GM19043 (cell line): ENCODE measurements around the gene CC2D2A.

Source experiments
- ATAC-seq: cut with Tn5 transposase; IDR thresholded peaks from one replicate; pipeline ENCODE4 v1.9.1; 2021; ENCODE audit warnings: low read depth; ENCODE audit not compliant: unreplicated experiment

The CC2D2A gene

DNA sequence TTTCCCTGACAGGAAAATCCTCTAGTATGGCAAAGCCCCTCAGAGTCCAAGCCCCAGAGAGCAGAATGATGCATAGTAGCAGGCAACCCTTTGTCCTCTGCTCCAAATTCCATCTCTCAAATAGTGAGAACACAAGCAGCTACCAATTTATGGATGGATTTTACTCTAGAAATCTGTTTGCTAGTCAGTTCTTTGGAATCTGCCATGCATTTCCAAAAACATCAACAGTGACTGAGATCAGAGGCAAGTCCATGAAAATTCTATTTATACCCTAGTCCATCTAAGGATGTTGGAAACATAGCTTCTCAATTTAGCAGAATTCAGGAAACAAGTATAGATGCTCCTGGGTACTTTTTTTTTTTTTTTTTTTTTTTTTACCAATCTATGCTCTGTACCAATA, 10.0 kb upstream of the CC2D2A start:
- ATAC-seq: no peak

DNA sequence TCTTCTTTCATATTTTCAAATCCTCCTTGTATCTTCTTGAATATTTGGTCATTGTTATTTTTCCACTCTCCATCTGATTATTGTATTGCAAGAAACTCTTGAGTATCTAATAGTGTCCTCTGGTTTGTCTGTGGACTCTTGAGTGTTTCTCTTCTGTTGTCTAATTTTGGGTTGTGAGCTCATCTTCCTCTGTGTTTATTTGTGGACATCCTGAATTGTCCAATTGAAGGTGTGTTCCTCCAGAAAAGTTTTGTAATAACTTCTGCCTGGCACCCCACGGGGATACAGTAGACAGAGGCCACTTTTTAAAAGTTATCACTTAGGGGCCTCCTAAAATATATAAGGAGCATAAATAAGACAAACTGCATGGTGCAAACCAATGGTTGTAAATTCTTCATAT, 3.1 kb upstream of the CC2D2A start:
- ATAC-seq: no peak

DNA sequence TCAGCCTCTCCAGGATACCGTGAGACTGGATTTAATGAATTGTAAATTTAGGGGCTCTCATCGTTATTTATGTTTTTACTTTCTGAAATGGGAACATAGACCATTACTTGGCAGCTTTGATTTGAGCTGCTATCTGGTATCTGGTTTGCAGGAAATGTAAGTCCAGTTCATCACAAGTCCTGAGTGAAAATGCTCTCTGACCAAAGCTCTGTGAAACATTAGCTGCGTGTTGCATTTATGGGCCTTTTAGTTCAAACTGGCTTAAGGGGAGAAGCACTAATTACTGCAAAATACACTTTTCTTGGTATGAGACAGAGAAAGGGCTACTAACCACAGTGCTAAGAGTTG, 420 bp downstream of the CC2D2A start:
- ATAC-seq: no peak

DNA sequence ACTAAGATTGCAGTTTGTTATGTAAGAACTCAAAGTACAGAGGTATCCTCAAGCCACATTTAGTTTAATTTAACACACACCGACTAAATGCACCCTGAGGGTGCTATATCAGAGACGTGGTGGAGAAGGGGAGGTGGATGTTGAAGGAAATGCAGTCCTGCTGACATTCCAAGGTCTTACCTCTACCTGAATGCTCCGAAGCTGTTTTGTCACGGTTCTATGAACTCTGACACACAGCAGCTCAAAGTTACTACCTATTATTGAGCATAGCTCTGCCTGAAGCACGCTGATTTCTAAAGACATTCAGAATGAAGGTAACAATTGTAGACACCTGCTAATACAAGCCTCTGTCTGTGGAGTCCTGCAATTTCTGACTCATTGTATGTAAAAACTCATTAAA, 6.7 kb downstream of the CC2D2A start:
- ATAC-seq: no peak

DNA sequence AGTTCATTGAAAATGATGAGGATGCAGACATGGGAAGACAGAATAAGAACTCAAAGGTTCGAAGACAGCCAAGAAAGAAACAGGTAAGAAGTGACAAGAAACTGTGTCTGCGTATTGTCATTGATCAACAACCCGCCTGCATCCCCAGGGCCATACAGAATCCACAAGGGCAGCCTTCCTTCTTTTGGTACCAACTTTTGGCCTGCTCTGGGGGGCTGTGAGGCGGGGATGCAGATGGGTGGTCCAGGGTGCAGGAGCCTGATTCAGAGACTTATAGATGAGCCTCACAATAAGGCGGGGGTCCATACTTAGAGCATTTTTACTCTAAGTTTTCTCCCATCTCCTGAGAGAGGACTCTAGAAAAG, 9.0 kb downstream of the CC2D2A start:
- no peak for ATAC-seq

DNA sequence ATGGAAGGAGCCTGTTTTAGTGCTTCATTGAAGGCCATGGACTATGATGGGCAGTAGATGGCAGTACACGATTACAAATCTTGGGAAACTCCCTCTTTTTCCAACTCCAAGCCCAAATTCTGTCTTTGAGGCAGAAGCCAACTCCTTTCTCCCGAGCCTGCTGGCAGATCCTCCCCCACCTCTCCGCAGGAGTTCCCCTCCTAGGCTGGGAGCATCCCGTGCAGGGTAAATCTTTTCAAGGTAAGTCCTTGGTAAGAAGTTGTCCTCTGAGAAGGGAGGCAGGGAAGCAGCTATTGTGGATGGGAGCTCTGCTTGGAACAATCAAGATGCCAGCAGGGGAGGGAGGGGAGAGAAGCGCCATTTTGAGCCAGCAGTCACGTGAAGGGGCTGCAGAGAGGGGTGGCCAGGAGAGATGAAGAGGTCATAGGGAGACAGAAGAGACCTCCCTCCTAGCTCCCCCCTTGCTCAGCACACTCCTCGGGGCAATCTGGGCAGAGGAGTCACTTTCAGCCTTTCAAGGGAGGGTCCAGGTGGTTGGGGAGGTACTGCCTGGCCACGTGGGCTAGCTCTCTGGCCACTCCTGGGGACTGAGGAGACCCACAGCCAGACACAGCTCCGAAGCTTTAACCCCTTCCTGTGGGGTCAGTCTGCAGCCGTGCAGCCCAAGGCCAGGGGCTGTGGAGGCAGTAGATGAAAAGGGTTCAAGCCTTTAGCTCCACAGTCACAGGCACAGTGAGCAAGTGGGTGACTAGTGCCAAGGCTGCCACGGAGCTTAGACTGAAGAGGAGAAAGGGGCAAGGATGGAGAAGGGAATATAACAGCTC, 9.6 kb downstream of the CC2D2A start:
- ATAC-seq: no peak

DNA sequence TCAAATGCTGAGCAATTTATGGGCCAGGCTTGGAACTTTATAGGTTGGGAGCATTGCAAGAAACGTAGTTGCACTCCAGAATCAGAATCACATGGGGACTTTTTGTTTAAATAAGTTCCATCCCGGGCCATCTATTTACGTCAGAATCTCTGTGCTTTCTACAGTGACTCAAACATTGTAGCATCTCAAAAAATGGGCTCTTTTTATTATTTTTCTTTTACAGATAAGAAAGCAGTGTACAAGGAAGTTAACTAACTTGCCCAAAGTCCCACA, 10.2 kb downstream of the CC2D2A start:
- ATAC-seq: no peak

DNA sequence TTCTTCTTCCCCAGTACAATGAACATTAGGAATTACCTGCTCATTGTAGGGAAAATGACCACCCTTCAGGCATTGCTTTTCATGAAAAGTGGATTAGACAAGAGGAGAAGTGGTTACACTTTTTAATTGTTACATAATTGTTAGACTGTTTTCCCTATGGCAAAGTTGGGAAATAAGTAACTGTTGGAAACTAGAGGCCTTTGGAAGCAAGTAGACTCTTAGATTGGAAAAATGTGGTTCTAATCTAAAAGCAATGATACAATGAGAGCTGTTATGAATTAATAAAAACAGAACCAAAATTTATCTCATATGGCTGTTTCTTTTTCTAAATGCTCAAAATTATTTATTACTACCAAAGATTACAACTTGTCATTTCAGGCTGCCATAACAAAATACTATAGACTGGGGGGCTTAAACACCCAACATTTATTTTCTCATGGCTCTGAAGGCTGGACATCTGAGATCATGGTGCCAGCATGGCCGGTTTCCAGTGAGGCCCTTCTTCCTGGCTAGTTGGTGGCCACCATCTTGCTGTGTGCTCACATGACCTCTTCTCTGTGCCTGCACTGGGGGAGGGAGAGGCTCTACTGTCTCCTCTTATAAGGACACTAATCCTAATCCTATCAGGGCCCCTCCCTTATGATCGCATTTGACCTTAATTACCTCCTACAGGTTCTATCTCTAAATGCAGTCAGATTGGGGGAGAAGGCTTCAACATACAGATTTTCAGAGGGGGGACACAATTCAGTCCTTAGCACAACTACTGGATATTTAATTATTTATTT, 12.5 kb downstream of the CC2D2A start:
- no peak for ATAC-seq

DNA sequence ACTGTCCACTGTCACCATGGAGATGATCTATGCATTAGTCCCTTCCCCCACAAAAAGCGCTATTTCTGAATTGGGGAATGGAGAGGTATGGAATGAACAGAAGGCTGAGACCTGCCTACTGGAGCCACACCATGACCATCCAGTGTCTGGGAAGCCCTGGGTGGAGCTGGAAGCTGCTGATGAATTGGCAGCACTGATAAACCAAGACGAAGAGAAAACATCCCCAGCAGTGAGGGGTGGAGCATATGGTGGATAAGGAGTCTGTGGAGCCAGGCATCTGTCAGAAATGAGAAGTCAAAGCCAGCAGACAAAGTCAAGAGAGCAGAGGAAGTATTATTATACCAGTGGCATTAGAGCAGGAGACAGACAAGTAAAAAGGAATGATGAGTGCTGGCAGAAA, 13.2 kb downstream of the CC2D2A start:
- ATAC-seq: no peak

DNA sequence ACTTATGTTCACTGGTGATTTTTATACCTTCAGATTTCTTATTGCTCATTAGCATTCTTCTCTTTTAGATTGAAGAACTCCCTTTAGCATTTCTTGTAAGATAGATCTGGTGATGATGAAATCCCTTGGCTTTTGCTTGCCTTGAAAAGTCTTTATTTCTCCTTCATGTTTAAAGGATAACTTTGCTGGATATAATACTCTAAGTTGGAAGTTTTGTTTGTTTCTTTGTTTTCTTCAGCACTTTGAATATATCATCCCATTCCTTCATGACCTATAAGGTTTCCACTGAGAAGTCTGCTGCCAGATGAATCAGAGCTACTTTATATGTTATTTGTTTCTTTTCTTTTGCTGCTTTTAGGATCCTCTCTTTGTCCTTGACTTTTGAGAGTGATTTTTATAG, 18.5 kb downstream of the CC2D2A start:
- no peak for ATAC-seq

DNA sequence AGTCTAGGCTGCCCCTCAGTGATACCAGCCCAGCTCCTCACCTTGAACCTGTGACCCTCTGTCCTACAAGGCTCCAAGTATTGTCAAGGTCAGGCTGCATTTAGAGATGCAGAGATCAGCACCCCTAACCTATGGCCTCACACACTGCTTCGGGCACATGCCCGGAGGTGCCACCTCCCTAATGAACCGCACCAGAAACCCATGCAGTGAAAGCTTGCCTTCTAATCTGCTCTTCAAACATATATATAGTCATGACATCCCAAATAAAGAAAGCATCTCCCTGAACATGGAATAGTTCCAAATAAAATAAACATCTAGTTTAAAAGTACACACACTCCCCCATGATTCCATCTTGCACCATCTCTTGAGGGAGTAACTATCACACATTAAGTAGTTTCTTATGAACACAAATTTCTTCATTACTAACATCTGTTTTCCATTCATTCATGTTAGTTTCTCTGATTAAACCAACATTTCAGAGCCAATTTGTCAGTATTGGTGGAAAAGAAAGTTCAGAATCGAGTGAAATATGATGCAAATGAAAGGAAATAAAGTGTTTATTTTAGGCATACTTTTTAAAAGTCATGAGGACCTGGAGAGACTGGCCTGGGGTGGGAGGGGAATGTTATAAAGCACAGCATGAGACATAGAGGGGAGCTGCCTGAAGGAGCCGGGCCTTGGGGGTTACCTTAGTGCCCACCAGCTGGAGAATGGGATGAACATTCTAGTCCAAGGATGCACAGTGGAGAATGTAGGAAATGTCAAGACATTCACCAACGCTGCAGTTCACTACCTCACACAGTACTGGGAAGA, 19.2 kb downstream of the CC2D2A start:
- ATAC-seq: no peak

DNA sequence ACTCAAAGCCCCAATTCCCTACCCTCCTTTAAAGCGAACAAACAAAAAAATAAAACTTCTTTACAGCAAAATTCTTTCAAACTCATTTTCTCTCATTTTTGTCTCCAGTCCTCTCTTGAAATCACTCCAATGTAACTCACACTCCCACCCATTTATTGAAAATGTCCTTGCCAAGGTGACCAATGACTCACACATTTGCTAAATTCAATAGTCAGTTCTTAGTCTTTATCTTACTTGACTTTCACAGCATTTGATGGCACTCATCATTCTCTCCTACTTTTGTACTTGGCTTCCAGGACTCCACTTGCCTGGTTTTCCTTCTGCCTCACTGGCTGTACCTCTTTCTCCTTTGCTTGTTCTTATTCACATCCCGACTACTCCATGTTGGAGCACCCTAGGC, 19.9 kb downstream of the CC2D2A start:
- no peak for ATAC-seq

DNA sequence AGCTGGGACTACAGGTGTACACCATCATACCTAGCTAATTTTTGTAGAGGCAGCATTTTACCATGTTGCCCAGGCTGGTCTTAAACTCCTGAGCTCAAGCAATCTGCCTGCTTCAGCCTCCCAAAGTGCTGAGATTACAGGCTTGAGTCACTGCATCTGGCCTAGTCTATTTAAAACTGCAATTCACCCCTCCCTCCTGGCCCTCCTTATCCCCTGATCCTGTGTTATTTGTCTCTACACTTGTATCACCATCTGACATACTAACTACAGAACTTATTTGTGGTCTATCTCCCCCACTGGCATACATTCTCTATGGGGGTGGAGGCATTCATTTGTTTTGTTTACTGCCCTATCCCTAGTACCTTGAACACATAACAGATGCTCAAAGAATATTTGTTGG, 23.7 kb downstream of the CC2D2A start:
- ATAC-seq: no peak

DNA sequence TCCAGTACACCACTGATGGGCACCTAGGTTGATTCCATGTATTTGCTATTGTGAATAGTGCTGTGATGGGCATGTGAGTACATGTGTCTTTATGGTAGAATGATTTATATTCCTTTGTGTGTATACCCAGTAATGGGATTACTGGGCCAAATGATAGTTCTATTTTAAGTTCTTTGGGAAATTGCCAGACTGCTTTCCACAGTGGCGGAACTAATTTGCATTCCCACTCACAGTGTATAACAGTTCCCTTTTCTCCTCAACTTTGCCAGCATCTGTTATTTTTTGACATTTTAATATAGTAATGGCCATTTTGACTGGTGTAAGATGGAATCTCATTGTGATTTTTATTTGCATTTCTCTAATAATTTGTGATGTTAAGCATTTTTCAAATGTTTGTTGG, 25.9 kb downstream of the CC2D2A start:
- ATAC-seq: no peak

DNA sequence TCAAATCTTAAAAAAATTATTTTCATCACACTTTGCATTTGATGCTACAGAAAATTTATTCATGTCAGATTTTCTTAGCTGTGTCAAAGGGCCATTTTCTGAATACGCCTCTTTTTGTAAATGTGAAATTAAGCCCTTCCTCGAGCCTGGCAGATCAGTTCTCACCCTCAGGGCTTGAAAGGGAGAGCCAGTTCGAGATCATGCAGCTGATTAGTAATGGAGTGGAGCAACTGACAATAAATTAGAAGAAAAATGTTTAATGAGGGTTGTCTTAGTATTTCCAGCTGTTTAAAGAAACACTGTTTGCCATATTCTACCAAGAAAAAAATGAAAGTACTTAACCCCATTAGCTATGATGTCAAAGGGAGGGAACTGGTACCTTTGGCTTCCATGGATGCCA, 28.7 kb downstream of the CC2D2A start:
- ATAC-seq: no peak

DNA sequence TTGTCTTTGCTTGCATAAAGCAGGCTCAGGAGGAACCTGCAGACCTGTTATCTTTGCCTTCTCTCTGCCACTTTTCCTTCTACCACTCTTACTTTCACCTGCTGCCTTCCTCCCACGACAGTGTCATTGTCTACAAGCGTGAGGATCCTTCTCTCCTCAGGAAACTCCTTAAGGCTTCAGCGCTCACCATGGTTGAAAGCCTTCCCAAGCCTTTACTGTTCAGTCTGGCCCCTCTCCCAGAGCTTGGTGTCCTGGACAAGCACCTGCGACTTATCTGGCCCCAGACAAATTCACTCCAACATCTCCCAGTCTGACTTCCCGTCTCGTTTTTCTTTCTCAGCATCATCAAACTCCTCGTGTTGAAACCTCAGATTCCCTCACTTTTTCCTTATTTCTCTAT, 31.0 kb downstream of the CC2D2A start:
- ATAC-seq: no peak

DNA sequence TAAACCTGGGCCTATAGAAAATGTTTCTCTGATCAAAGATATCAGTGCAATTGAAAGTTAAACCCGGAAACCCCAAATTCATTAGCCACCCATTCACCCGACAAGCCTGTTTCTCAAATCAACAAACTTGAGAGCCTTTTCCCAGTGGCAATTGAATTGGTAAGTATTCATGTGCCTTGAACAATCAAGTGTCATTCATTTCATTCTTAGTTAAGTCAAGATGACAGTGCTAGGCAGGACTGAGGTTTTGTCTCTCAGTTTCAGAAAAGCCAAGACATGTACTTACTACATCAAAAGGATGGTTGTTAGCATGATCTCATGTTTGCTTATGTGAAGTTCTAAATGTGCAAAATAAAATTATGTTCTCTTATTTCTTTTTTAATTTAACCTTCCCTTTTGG, 32.3 kb downstream of the CC2D2A start:
- ATAC-seq: no peak

DNA sequence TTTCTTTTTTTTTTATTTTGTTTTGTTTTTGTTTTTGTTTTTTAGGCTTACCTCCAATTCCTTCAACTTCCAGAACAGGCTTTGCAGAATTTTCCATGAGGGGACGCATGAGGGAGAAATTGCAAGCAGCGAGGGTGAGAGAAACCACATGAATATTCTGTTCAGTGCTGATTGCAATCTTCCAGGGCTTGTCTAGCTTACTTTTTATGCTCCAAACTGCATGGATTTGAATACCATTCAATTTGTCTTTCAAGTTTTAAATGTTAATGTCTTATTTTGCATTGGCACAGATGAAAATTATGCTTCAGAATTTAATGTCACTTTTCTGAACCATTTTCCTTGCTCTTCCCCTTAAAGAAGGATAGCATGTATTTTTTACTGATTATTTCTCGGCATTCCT, 32.7 kb downstream of the CC2D2A start:
- ATAC-seq: no peak

DNA sequence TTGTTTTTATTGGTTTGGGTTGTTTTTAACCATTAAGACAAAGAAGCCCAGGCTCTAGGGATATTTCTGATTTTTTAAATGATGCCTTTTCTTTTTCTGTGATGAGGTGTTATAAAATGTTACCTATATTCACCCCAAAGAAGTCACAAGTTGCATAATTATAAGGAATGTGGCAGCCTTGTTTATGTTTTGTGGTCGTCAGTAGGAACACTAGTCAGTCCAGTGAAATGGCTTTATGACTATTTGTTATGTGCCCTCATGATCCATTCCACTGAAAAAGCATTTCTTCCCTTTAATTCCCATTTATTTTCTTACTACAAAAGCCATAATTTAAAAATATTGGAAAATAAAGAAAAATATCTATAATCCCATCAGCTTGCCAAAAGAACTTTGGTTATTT, 34.4 kb downstream of the CC2D2A start:
- ATAC-seq: no peak

DNA sequence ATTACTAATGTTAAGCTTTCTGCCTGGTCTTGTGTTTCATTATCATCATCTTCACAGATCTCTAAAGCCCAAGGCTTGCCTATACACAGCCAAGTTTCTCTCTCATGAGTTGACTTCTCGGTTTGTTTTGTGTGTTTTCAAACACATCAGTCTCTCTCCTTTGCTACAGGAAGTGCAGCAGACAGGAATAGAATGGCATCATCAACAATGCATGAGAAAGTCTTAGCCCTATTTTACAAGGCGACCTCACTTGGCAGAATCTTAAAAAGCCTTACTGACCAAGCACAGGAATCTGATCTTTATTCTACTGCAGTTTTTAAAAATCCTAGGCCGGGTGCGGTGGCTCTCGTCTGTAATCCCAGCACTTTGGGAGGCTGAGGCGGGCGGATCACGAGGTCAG, 36.8 kb downstream of the CC2D2A start:
- no peak for ATAC-seq

DNA sequence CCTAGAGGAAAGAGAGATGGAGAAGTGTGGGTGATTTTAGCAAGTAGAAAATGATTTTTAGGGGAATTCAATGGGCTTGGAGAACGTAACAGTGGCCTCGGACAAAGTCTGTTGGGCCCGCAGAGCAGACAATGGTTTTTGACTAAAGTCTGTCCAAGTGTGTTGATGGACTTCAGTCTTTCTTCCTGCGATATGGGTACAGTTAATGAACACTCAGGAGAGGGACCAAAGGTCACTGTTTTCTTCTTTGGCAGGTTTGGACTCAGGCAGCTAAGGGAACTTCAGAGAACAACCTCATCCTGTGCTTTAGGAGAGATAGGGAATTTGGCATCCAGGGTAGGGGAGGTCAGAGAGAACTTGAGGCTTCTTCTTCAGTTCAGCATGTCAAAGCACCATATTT, 38.0 kb downstream of the CC2D2A start:
- no peak for ATAC-seq

DNA sequence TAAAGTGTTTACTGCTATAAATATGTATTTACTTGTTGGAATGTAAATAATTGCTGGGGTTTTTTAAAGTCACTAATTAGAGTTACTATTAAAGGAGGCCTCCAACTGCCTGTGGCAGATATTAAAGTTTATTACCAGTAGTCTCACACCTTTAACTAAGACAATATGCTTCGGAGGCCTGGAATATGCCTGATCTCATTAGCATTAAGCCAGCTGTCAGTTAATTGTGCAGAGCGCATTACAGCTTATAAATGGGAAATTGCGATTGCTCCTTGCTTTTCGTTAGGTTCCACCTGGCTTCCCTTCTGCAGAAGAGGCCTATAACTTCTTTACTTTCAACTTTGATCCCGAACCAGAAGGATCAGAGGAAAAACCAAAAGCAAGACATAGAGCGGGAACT, 41.3 kb downstream of the CC2D2A start:
- no peak for ATAC-seq
